Activated T-cell treated with anti-CD3 and anti-CD28 coated beads, Interleukin-2, amount 50 U/mL, for 72 hours (primary cell): ENCODE results near the gene CRNN. TPM values are rescaled to one million over a fixed set of nuclear protein-coding genes. Genes with fewer than 3 reads are reported as not detected.

ENCODE experiments used
- total RNA-seq, 2 donors: library from RNA; stranded (reverse); gene quantifications; one replicate each; pipeline ENCODE4 v1.2.3, GENCODE V29; 2022

CRNN gene
- total RNA-seq, 2 donors from 2014 or later = not detected

Other genes with a start within 250 kb of the CRNN start
- gene HRNR, start 190.1 kb downstream of the CRNN start, total RNA-seq = not detected
- gene FLG, start 89.0 kb downstream of the CRNN start, total RNA-seq = not detected
- gene FLG2, start 54.3 kb downstream of the CRNN start, total RNA-seq = not detected
- not detected for gene LCE5A, start 96.5 kb upstream of the CRNN start, total RNA-seq
- not detected for gene CRCT1, start 100.2 kb upstream of the CRNN start, total RNA-seq
- not detected for gene LCE3E, start 152.5 kb upstream of the CRNN start, total RNA-seq
- gene LCE3D, start 166.3 kb upstream of the CRNN start, total RNA-seq = not detected
- not detected for gene LCE3C, start 186.0 kb upstream of the CRNN start, total RNA-seq
- gene LCE3B, start 199.5 kb upstream of the CRNN start, total RNA-seq = not detected
- gene LCE3A, start 208.8 kb upstream of the CRNN start, total RNA-seq = not detected
- not detected for gene LCE2D, start 249.1 kb upstream of the CRNN start, total RNA-seq